ENCODE data around the gene FAR2.

GRCh38 chr12:29273178-29273843, 124.2 kb downstream of the FAR2 start:
- TF ChIP-seq, protein P1, sequence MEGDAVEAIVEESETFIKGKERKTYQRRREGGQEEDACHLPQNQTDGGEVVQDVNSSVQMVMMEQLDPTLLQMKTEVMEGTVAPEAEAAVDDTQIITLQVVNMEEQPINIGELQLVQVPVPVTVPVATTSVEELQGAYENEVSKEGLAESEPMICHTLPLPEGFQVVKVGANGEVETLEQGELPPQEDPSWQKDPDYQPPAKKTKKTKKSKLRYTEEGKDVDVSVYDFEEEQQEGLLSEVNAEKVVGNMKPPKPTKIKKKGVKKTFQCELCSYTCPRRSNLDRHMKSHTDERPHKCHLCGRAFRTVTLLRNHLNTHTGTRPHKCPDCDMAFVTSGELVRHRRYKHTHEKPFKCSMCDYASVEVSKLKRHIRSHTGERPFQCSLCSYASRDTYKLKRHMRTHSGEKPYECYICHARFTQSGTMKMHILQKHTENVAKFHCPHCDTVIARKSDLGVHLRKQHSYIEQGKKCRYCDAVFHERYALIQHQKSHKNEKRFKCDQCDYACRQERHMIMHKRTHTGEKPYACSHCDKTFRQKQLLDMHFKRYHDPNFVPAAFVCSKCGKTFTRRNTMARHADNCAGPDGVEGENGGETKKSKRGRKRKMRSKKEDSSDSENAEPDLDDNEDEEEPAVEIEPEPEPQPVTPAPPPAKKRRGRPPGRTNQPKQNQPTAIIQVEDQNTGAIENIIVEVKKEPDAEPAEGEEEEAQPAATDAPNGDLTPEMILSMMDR (IDR thresholded peaks at IDR 0.05; ENCODE audit: low read depth, low read length, missing input control), result no peak
- no peak for TF ChIP-seq RXRA (IDR thresholded peaks at IDR 0.05)
- TF ChIP-seq REST (IDR thresholded peaks at IDR 0.05), result no peak
- TF ChIP-seq GABPA (IDR thresholded peaks at IDR 0.05 in 1 of 2, conservative IDR thresholded peaks at IDR 0.05 in 1 of 2), result no peak
- no peak for TF ChIP-seq RAD21 (IDR thresholded peaks at IDR 0.05)
- TF ChIP-seq JUND (IDR thresholded peaks at IDR 0.05), result no peak
- TF ChIP-seq ATF3 (IDR thresholded peaks at IDR 0.05), result no peak
- no peak for TF ChIP-seq YY1 (IDR thresholded peaks at IDR 0.05)
- TF ChIP-seq TAF1 (conservative IDR thresholded peaks at IDR 0.05), result no peak
- TF ChIP-seq MAX (IDR thresholded peaks at IDR 0.05), result no peak
- TF ChIP-seq SP1 (IDR thresholded peaks at IDR 0.05), result no peak
